ENCODE results near the gene MYO19.
"Not testable (repeated sequence)": the region's sequence is repeated elsewhere in the genome, so short reads cannot be mapped to it uniquely, and the experiment has no call there.

DNA sequence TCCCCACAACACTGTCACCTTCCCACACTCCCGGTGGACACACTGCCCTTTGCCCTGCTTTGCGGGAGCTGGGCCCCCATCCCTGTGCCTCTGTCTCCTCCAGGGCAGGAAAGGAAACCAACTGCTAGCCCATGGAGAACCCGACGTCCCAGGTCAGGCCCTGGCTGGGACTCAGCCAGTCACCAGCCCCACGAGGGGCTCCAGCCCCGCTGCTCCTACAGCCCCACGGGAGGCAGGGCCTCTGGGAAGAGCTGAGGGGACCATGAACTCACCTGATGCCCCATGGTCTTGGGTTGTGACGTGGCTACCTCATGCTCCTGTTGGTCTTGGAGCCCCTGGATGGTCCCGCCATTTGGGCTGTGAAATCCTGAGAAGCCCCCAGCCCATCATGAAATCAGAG, 81.8 kb downstream of the MYO19 start:
- TF ChIP-seq, protein P1, sequence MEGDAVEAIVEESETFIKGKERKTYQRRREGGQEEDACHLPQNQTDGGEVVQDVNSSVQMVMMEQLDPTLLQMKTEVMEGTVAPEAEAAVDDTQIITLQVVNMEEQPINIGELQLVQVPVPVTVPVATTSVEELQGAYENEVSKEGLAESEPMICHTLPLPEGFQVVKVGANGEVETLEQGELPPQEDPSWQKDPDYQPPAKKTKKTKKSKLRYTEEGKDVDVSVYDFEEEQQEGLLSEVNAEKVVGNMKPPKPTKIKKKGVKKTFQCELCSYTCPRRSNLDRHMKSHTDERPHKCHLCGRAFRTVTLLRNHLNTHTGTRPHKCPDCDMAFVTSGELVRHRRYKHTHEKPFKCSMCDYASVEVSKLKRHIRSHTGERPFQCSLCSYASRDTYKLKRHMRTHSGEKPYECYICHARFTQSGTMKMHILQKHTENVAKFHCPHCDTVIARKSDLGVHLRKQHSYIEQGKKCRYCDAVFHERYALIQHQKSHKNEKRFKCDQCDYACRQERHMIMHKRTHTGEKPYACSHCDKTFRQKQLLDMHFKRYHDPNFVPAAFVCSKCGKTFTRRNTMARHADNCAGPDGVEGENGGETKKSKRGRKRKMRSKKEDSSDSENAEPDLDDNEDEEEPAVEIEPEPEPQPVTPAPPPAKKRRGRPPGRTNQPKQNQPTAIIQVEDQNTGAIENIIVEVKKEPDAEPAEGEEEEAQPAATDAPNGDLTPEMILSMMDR (IDR thresholded peaks at IDR 0.05; ENCODE audit: low read depth, low read length): not testable (repeated sequence)
- TF ChIP-seq EZH2phosphoT487 (IDR thresholded peaks at IDR 0.05; ENCODE audit: low read depth): not testable (repeated sequence)

Data from OCI-LY3 (cell line).